ACC112 (cell line): ENCODE results near the gene PPM1N.
"Not testable (repeated sequence)": the region's sequence is repeated elsewhere in the genome, so short reads cannot be mapped to it uniquely, and the experiment has no call there.

ENCODE experiments used
- H2AFZ ChIP-seq: fragments of 200-600 bp; sonication (generic); one replicate; pipeline ENCODE4 v1.6.0; 2017; ENCODE audit warnings: antibody characterized with exemption, low read length; ENCODE audit not compliant: unreplicated experiment
- H3K27ac ChIP-seq: fragments of 200-600 bp; sonication (generic); 2 replicates; pipeline ENCODE4 v1.5.1; 2014; ENCODE audit warnings: low read depth, mild to moderate bottlenecking, antibody characterized with exemption, low read length, moderate library complexity
- H3K27me3 ChIP-seq: fragments of 200-600 bp; sonication (generic); 2 replicates; pipeline ENCODE4 v1.6.1; 2014; ENCODE audit warnings: mild to moderate bottlenecking, antibody characterized with exemption, low read length, moderate library complexity, mixed read lengths; ENCODE audit not compliant: insufficient read depth
- H3K36me3 ChIP-seq: fragments of 200-600 bp; sonication (generic); 2 replicates; pipeline ENCODE4 v1.6.1; 2016; ENCODE audit warnings: mild to moderate bottlenecking, antibody characterized with exemption, low read length, moderate library complexity, mixed read lengths; ENCODE audit not compliant: insufficient read depth
- H3K4me1 ChIP-seq: fragments of 200-600 bp; sonication (generic); one replicate; pipeline ENCODE4 v1.6.1; 2016; ENCODE audit warnings: low read length, mixed read lengths; ENCODE audit not compliant: insufficient read depth, unreplicated experiment, control insufficient read depth
- H3K4me3 ChIP-seq: fragments of 200-600 bp; sonication (generic); 2 replicates; pipeline ENCODE4 v1.5.1; 2014; ENCODE audit warnings: mild to moderate bottlenecking, low read depth, low read length
- H3K79me2 ChIP-seq: fragments of 200-600 bp; sonication (generic); one replicate; pipeline ENCODE4 v1.6.0; 2016; ENCODE audit warnings: low read length; ENCODE audit not compliant: control insufficient read depth, unreplicated experiment, insufficient read depth

Gene PPM1N

GRCh38 chr19:45505151-45505995 is 7.1 kb downstream of the PPM1N start:
- peaks cover 30% of the 10 kb centered on the region for H3K79me2 ChIP-seq
- peaks cover 12% of the 10 kb centered on the region for H3K4me1 ChIP-seq
- H2AFZ ChIP-seq: no peak overlapping the region
- H3K27ac ChIP-seq: peak overlapping the region; percentile 71
- no peaks in the 10 kb centered on the region for H3K36me3 ChIP-seq
- no peak overlapping the region for H3K4me3 ChIP-seq
- H3K27me3 ChIP-seq: no peaks in the 10 kb centered on the region

GRCh38 chr19:45505996-45506245 is 7.7 kb downstream of the PPM1N start:
- Histone ChIP-seq H3K4me1 (peaks cover 12% of the 10 kb centered on the region), H3K36me3 (no peaks in the 10 kb centered on the region), H3K27me3 (no peaks in the 10 kb centered on the region), H3K27ac (peak overlapping the region; percentile 71), H3K4me3 (peak overlapping the region; percentile 89), H3K79me2 (peaks cover 35% of the 10 kb centered on the region), H2AFZ (peak overlapping the region; percentile 89)

GRCh38 chr19:45506246-45506988 is 8.2 kb downstream of the PPM1N start:
- peak overlapping the region; percentile 71 for H3K27ac ChIP-seq
- H3K4me3 ChIP-seq: peak overlapping the region; percentile 89
- H3K27me3 ChIP-seq: no peaks in the 10 kb centered on the region
- peak overlapping the region; percentile 89 for H2AFZ ChIP-seq
- peaks cover 40% of the 10 kb centered on the region for H3K79me2 ChIP-seq
- peaks cover 12% of the 10 kb centered on the region for H3K4me1 ChIP-seq
- H3K36me3 ChIP-seq: no peaks in the 10 kb centered on the region

- peaks cover 12% of the 10 kb centered on the region for H3K4me1 ChIP-seq
- H3K79me2 ChIP-seq: peaks cover 48% of the 10 kb centered on the region
- H3K4me3 ChIP-seq: peak within 1 kb of the TSS; percentile 89
- peak within 1 kb of the TSS; percentile 89 for H2AFZ ChIP-seq
- H3K27me3 ChIP-seq: no peaks in the 10 kb centered on the region
- no peaks in the 10 kb centered on the region for H3K36me3 ChIP-seq
- H3K27ac ChIP-seq: peak within 1 kb of the TSS; percentile 71
Measured at GRCh38 chr19:45506989-45507871, 9.0 kb downstream of the PPM1N start, which contains the start of gene VASP. Gene VASP (plus strand): TSS chr19:45507479. CDS start chr19:45507772, 293 bp downstream.

GRCh38 chr19:45507872-45508416 is 9.7 kb downstream of the PPM1N start:
- H3K4me1 ChIP-seq: peaks cover 12% of the 10 kb centered on the region
- H3K4me3 ChIP-seq: peak overlapping the region; percentile 89
- no peaks in the 10 kb centered on the region for H3K27me3 ChIP-seq
- no peak overlapping the region for H2AFZ ChIP-seq
- no peaks in the 10 kb centered on the region for H3K36me3 ChIP-seq
- peak overlapping the region; percentile 57 for H3K27ac ChIP-seq
- peaks cover 51% of the 10 kb centered on the region for H3K79me2 ChIP-seq

GRCh38 chr19:45508417-45508860 is 10.2 kb downstream of the PPM1N start:
- H3K79me2 ChIP-seq: peaks cover 54% of the 10 kb centered on the region
- H2AFZ ChIP-seq: no peak overlapping the region
- peaks cover 12% of the 10 kb centered on the region for H3K4me1 ChIP-seq
- no peaks in the 10 kb centered on the region for H3K27me3 ChIP-seq
- H3K36me3 ChIP-seq: no peaks in the 10 kb centered on the region
- H3K4me3 ChIP-seq: peak overlapping the region; percentile 89
- peak overlapping the region; percentile 54; the same call in 1 of the 2 replicates for H3K27ac ChIP-seq

GRCh38 chr19:45508861-45509691 is 10.8 kb downstream of the PPM1N start:
- Histone ChIP-seq H3K4me3 (peak overlapping the region; percentile 89), H3K79me2 (peaks cover 59% of the 10 kb centered on the region), H3K27ac (peak overlapping the region; percentile 54), H2AFZ (no peak overlapping the region), H3K4me1 (peaks cover 15% of the 10 kb centered on the region), H3K27me3 (no peaks in the 10 kb centered on the region), H3K36me3 (no peaks in the 10 kb centered on the region)

GRCh38 chr19:45509692-45510015 is 11.4 kb downstream of the PPM1N start:
- no peak overlapping the region for H3K27ac ChIP-seq
- no peaks in the 10 kb centered on the region for H3K36me3 ChIP-seq
- peaks cover 21% of the 10 kb centered on the region for H3K4me1 ChIP-seq
- H3K4me3 ChIP-seq: peak overlapping the region; percentile 89
- H2AFZ ChIP-seq: no peak overlapping the region
- peaks cover 65% of the 10 kb centered on the region for H3K79me2 ChIP-seq
- H3K27me3 ChIP-seq: no peaks in the 10 kb centered on the region

GRCh38 chr19:45510352-45510751 is 12.1 kb downstream of the PPM1N start:
- not testable (repeated sequence) for H3K4me3 ChIP-seq, H3K27me3 ChIP-seq, H3K27ac ChIP-seq, H2AFZ ChIP-seq, H3K36me3 ChIP-seq
- Histone ChIP-seq H3K4me1 (peaks cover 26% of the 10 kb centered on the region), H3K79me2 (peaks cover 72% of the 10 kb centered on the region)
